HG03565 (cell line): ENCODE measurements around the gene EVC2.
"Not testable (repeated sequence)": the region's sequence is repeated elsewhere in the genome, so short reads cannot be mapped to it uniquely, and the experiment has no call there.

Experiments used
- ATAC-seq: cut with Tn5 transposase; IDR thresholded peaks from one replicate; pipeline ENCODE4 v1.9.1; 2021; ENCODE audit warnings: mild to moderate bottlenecking, moderate library complexity; ENCODE audit not compliant: unreplicated experiment

Gene EVC2

GRCh38 chr4:5630762-5631161 is 77.6 kb downstream of the EVC2 start:
- no peak for ATAC-seq

GRCh38 chr4:5629542-5629941 is 78.8 kb downstream of the EVC2 start:
- ATAC-seq, result no peak

GRCh38 chr4:5626913-5627312 is 81.4 kb downstream of the EVC2 start:
- ATAC-seq, result no peak

GRCh38 chr4:5622596-5622995 is 85.8 kb downstream of the EVC2 start:
- no peak for ATAC-seq

DNA sequence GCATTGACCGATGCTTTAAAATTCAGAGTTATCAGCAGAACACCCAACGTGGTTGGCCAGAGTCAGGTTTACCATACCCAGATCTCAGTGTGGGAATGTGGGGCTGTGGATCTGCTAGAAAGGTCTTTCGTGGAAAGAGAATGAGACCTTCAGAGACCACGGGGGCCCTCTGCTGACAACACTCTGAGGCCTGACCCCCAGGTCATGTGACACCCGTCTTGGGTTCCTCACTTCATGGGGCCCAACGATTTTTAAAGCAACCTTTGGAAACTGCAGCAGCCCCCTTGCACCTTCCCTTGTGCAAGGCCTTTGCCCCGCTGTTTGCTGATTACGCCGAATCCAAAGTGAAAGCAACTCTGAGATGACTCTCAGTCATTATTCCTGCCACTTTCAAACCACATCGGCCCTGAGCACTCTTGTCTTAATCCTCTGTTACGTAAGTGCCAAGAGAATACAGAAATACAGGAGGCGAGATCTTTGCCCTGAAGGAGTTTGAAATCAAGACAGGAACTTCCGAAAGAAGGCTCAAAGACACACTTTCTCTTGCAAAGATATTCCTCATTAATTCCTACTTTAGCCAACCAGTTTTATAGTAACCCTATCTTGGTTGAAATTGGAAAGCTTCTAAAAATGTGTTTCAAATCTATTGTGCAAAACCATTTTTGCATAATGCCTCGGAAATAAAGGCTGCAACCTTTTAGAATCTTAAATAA is 88.3 kb downstream of the EVC2 start:
- ATAC-seq, result no peak

DNA sequence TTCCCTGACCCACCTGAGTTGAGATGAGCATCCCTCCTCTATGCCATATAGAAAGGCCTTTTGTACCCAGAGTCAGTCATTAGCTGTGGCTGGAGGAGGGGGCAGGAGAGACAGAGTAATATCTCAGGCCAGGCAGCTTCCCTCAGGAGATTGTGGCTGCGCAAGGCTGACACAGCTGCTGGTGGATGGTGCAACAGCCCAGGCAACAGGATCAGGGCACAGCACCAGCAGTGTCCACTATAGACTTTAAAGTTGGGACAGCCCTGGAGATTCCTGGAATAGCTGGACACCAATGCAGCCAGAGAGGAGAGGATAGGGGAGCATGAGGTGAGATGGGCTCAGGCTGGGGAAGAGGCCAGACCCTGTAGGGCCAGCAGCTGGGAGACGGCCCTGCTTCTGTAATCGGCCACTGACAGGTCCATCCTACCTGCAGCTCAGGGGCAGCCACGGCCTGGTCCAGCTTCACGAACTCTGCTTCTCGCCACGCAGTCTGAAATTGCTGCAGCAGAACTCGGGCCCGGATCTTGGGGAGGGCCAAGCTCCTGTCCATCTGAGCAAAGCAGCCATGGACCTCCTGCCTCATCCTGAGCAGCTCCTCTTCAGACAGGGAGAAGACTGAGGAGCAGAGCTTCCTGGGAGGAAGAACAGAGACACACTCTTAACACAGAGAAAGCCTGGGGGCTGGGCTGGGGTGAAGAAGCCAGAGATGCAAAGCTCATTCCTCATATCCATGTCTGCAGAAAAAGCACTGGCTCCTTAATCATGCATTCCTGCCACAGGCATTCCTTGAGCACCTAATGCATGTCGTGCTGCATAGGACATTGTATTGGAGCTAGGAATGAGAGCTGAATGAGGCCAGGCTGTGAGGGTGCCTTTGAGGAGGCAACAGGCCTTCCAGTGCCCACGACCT is 90.1 kb downstream of the EVC2 start:
- no peak for ATAC-seq

DNA sequence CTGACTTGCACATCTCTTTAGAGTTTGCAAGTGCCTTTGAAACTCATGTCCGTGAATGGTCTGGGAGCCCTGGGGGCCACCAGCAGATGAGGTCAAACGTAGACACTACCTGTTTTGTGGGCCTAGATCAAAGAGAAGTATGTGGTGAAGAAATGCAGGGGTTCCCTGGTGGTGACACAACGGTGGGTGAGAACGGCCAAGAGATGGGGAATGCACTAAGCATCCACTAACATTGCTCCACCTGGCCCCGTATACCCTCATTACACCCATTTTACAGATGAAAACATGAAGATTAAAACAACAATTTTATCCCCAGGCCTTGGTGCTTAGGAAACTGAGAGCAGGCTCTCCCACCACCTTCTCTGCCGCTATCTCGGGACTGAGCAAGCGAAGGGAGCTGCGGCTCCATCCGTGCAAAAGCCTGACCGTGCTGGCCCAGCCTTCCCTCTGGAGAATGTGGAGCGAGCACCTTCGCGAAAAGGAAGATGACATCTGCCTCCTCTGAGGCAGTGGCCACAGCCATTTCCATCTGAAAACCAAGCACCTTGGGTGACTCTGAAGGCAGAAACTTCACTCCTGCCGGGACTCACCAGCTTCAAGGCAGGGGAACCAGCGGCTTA is 91.9 kb downstream of the EVC2 start:
- no peak for ATAC-seq

DNA sequence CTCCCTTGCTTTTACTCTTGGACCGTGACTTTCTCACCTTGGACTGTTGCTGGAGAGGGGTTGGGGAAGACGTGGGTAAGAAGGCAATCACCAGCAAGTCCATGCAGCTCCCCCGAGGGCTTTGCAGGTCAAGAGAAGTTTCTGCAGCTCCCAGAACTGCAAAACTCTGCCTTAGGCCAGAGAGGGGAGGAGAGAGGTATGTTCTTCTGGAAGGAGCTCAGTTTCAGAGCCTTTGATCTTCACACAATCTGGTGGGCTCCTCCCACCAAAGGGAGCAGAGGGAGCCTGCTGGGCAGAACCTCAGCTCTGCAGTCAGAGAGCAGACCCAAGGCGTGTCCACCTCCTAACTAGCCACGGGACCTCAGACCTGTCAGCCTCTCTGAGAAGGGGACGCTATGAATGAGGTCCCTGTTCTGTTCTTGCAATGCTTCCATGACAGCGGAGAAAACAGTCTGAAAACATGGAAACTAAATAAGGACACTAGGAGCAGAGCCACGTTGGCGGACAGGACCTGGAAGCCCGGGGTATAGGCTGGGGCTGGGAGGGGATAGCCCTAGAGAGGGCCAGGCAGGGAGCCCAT is 92.8 kb downstream of the EVC2 start:
- ATAC-seq, result no peak

GRCh38 chr4:5611750-5612149 is 96.6 kb downstream of the EVC2 start:
- no peak for ATAC-seq

- ATAC-seq, result no peak
These were observed 98.9 kb downstream of the EVC2 start for GRCh38 chr4:5609306-5610007.

DNA sequence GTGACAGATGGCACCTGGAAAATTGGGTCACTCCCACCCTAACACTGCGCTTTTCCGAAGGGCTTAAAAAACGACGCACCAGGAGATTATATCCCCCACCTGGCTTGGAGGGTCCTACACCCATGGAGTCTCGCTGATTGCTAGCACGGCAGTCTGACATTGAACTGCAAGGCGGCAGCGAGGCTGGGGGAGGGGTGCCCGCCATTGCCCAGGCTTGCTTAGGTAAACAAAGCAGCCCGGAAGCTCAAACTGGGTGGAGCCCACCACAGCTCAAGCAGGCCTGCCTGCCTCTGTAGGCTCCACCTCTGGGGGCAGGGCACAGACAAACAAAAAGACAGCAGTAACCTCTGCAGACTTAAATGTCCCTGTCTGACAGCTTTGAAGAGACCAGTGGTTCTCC is 114.5 kb downstream of the EVC2 start:
- ATAC-seq, result not testable (repeated sequence)

DNA sequence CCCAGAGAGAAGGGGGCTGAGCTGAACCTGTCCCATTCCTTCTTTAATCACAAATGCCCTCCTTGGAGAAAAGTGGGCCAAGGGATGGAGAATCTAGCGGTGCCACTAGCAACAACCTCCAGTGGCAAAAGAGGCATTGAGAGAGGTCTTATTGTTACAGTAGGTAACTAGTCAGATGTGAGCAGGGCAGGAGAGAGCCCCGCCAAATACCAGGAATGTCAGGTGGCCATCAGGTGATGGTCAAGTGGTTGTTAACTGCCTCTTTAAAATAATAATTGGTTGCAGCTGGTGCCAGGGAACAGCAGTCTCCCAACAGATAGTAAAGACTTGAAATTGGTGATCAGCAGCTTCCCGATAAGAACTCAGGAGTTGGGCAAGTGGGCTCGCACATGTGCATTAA is 116.1 kb downstream of the EVC2 start:
- no peak for ATAC-seq

DNA sequence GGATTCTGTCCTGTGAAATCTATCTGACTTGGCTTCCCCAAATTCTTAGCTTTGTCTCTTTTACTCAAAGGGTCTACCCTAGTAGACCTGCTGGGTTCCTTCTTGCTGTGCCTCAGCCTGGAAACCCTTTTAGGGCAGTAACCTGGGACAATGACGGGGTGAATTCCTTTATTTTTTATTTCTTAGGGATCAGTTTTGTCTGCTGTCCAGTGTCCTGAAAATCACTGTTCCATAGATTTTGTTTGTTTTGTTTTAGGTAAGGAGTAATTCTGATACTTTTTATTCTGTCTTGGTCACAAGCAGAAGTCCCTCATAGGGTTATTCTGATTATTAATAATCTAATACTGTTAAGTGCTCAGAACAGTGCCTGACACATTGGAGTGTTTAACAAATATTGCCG is 118.9 kb downstream of the EVC2 start:
- ATAC-seq, result no peak

- no peak for ATAC-seq
These were observed 120.3 kb downstream of the EVC2 start for GRCh38 chr4:5588046-5588445.

DNA sequence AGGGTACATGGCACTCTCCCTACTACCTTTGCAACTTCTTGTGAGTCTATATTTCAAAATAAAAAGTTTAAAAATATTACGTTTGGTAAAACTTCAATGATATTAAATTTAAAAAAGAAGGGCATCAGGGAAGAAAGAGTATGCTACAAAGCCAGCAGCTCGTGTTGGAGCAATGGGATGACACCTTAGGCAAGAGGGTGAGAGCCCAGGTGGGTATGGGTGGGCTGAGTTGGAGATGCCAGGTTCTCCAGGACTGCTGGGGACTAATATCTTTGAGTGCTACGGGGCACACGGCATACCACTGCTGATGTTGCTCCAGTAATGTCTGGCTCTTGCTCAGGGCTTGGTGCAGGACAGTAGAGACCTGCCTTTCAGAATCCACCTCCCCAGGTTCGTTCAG is 132.4 kb downstream of the EVC2 start:
- ATAC-seq, result no peak

DNA sequence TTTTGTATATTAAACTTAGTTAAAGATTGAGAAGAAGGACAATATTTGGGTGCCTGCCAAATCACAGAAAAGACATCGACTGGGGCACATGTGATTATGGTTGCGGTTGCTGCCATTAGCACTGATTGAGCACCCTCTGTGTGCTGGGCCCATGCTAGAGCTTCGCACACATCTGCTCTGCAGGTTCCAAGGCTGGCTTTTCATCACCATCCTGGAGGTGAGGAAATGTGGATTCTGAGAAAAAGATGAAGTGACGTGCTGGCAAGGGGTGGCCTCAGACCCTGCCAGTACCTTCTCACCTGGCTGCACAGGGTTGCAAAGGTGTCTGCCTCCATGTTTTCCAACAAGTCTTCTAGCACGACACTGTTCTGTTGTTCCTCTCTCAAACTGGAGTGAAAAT is 134.0 kb downstream of the EVC2 start:
- ATAC-seq, result no peak

DNA sequence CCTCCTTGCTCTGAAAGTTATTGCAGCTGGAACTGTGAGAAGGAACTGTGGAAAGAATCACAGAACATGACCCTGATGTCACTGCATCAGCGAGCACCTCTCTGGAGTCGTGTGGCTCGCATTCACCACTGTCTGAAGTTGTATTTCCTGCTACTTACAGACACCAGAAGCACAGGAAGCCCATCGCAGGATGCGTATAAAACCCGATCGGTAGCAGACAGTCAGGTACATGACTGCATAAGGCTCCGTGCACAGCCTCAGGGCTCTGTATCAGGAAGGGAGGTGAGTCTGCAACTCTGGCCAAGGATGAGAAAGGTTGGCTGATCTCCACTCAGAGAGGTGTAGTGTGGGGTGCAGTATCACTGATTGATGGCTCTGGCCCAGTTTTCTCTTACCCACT is 134.4 kb downstream of the EVC2 start:
- ATAC-seq, result no peak

GRCh38 chr4:5572751-5573150 is 135.6 kb downstream of the EVC2 start:
- ATAC-seq, result no peak

- ATAC-seq, result no peak
These were observed 136.2 kb downstream of the EVC2 start for GRCh38 chr4:5572114-5572513.

DNA sequence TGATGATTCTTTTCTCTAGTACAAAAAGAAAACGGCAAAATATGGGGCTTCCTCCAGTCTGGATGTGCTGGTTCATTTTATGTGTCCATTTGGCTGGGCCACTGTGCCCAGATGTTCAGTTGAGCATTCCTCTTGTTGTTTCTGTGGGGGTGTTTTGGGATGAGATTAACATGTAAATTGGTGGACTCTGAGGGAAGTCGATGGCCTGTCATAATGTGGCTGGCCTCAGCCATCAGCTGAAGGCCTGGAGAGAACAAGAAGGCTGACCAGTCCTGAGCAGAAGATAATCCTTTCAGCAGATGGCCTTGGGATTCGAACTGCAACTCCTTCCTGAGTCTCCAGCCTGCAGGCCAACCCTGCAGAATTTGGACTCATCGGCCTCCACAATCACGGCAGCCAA is 136.7 kb downstream of the EVC2 start:
- no peak for ATAC-seq

- ATAC-seq, result no peak
These were observed 138.9 kb downstream of the EVC2 start for GRCh38 chr4:5569451-5569850.
